ENCODE data around the gene KCTD18. TPM values are rescaled to one million over a fixed set of nuclear protein-coding genes. Genes with fewer than 3 reads are reported as not detected.

The KCTD18 gene
- total and polyA plus RNA-seq, 2 experiments from 2014 or later, result 15.6 to 27.7 TPM

DNA sequence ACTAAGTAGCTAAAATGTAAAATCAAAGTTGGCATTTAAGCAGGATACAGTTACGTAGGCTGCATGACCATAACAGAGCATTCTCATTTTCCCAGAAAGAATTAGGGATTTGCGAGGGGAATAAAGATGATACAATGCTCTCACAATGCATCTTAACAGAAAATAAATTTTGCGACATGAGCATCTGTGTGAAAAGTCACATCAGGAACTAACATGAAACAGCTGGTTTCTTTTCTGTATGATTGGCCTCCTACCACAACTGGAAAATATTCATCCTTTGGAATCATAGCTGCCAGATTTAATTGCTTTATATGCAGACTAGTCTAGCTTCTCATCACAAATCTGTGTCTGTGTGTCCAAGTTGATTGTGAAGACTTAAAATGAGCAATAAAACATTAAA is 66.0 kb downstream of the KCTD18 start:
- H3K9ac ChIP-seq, result no peak overlapping the region
- H3K27me3 ChIP-seq (replicated peaks; ENCODE audit: insufficient read depth), result no peaks in the 10 kb centered on the region

DNA sequence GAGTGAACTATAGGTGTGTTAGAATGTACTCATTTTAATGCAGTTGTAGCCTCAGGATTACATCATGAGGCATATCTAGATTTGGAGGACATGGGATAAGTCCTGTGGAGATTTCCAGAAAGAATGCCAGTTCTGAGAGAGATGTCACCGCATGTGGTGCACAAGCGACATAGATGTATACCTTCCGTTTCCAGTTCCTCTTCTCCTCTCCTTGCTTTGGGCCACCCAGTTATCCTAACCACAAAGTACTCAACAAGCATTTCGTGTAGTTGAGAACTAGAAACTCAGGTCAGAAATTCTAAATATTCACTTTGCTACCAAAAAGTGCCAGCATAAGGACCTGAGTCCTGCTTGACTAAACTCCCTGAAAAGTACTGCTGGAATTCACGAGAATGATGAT is 66.5 kb downstream of the KCTD18 start:
- H4K20me1 ChIP-seq (ENCODE audit: insufficient read depth), result no peaks in the 10 kb centered on the region
- H2AFZ ChIP-seq, result no peak overlapping the region
- H3F3A ChIP-seq (ENCODE audit: insufficient read depth), result peaks cover 25% of the 10 kb centered on the region
- H3K36me3 ChIP-seq (ENCODE audit: low read depth), result peaks cover 28% of the 10 kb centered on the region
- TF ChIP-seq EZH2phosphoT487 (IDR thresholded peaks at IDR 0.05; ENCODE audit: insufficient read depth, low read depth) (no peak), EZH2 (IDR thresholded peaks at IDR 0.05; ENCODE audit: insufficient read depth, poor library complexity, severe bottlenecking) (no peak)
- no peak overlapping the region for H3K4me3 ChIP-seq
- no peaks in the 10 kb centered on the region for H3K9me2 ChIP-seq (ENCODE audit: insufficient read depth)
- no peak overlapping the region for H3K27ac ChIP-seq
- H3K4me2 ChIP-seq (ENCODE audit: unreplicated experiment), result no peak overlapping the region
- in situ Hi-C loops (cut with MboI), result no loop called here
- 0 out of 2 replicates have a peak, but pooled peaks cover 4% of the 10 kb centered on the region for H3K79me2 ChIP-seq (ENCODE audit: insufficient read depth)
- H3K4me1 ChIP-seq (ENCODE audit: insufficient read depth), result peaks cover 19% of the 10 kb centered on the region
- WGBS, 2 experiments (ENCODE audit: low coverage in 1 of 2, low lambda C conversion rate in 2 of 2, missing lambda C conversion rate in 2 of 2), result 61 to 65% methylated on average over 5 of the region's 5 CpGs
- no peaks in the 10 kb centered on the region for H3K27me3 ChIP-seq (replicated peaks; ENCODE audit: insufficient read depth)
- DNase-seq, result no peak
- H3K9ac ChIP-seq, result no peak overlapping the region
- no peaks in the 10 kb centered on the region for H3K9me3 ChIP-seq (ENCODE audit: low read depth)

More for the DNA sequence above, 66.0 kb downstream of the KCTD18 start:
- DNase-seq, result no peak
- no peak overlapping the region for H2AFZ ChIP-seq
- H3K79me2 ChIP-seq (ENCODE audit: insufficient read depth), result 0 out of 2 replicates have a peak, but pooled peaks cover 4% of the 10 kb centered on the region
- H4K20me1 ChIP-seq (ENCODE audit: insufficient read depth), result no peaks in the 10 kb centered on the region
- H3K4me2 ChIP-seq (ENCODE audit: unreplicated experiment), result no peak overlapping the region
- no peak for TF ChIP-seq EZH2phosphoT487 (IDR thresholded peaks at IDR 0.05; ENCODE audit: insufficient read depth, low read depth)
- TF ChIP-seq EZH2 (IDR thresholded peaks at IDR 0.05; ENCODE audit: insufficient read depth, poor library complexity, severe bottlenecking), result no peak
- WGBS, 2 experiments (ENCODE audit: low coverage in 1 of 2, low lambda C conversion rate in 2 of 2, missing lambda C conversion rate in 2 of 2), result 62 to 78% methylated on average over 3 of the region's 3 CpGs
- H3K4me3 ChIP-seq, result no peak overlapping the region
- H3K9me3 ChIP-seq (ENCODE audit: low read depth), result no peaks in the 10 kb centered on the region
- H3K9me2 ChIP-seq (ENCODE audit: insufficient read depth), result no peaks in the 10 kb centered on the region
- in situ Hi-C loops (cut with MboI), result no loop called here
- H3K4me1 ChIP-seq (ENCODE audit: insufficient read depth), result peaks cover 19% of the 10 kb centered on the region
- no peak overlapping the region for H3K27ac ChIP-seq
- peaks cover 25% of the 10 kb centered on the region for H3F3A ChIP-seq (ENCODE audit: insufficient read depth)
- H3K36me3 ChIP-seq (ENCODE audit: low read depth), result peaks cover 28% of the 10 kb centered on the region

DNA sequence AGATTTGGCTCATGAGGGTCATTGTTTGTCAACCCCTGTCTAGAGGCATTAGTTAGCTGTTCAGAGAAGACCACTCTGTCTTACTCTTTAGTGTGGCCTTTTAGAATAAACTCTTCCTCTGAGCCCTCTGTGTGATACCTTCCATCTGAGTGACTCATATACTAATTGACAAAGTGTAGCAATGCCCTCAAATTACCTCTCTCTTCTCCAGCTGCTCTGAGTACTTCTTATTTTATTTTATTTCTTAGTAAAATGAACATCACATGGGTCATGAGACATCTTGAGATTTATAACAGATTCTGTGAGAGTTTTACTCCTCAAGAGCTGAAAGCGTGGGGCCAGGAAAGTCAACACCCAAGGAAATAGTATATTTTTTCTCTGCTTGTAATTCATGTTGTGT is 67.4 kb downstream of the KCTD18 start:
- Histone ChIP-seq H3K4me2 (ENCODE audit: unreplicated experiment) (peak overlapping the region; percentile 37), H4K20me1 (ENCODE audit: insufficient read depth) (no peaks in the 10 kb centered on the region), H3K4me3 (no peak overlapping the region), H3F3A (ENCODE audit: insufficient read depth) (peaks cover 25% of the 10 kb centered on the region), H3K4me1 (ENCODE audit: insufficient read depth) (peaks cover 19% of the 10 kb centered on the region), H3K9me2 (ENCODE audit: insufficient read depth) (no peaks in the 10 kb centered on the region), H3K9ac (no peak overlapping the region), H3K79me2 (ENCODE audit: insufficient read depth) (peaks cover 8% of the 10 kb centered on the region; the same call in 1 of the 2 replicates), H3K27ac (peak overlapping the region; percentile 40), H2AFZ (no peak overlapping the region), H3K27me3 (replicated peaks; ENCODE audit: insufficient read depth) (no peaks in the 10 kb centered on the region), H3K9me3 (ENCODE audit: low read depth) (no peaks in the 10 kb centered on the region), H3K36me3 (ENCODE audit: low read depth) (peaks cover 25% of the 10 kb centered on the region)
- peak; percentile 85 for DNase-seq
- 9 to 15% methylated on average over 1 of the region's 1 CpG for WGBS, 2 experiments (ENCODE audit: low coverage in 1 of 2, low lambda C conversion rate in 2 of 2, missing lambda C conversion rate in 2 of 2)
- in situ Hi-C loops (cut with MboI), result no loop called here
- TF ChIP-seq EZH2phosphoT487 (IDR thresholded peaks at IDR 0.05; ENCODE audit: insufficient read depth, low read depth) (no peak), EZH2 (IDR thresholded peaks at IDR 0.05; ENCODE audit: insufficient read depth, poor library complexity, severe bottlenecking) (no peak)

DNA sequence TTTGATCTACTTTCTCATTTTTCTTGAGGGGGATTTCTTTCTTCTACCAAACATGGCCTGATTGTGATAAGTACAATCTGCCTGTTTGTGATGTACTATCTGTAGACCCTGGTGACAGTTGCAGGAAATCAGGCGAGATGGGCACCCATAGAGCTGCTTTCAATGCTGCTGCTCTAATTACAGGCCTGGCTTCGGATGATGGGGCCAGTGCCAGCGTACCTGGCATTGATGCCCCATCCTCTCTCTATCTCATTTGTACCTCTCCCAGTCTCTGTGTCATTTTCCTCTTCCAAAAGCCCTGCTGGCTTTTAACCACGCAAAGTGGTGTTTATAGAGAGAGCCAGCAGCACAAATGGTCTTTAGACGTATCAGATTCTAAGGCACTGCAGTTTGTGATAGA is 69.9 kb downstream of the KCTD18 start:
- WGBS, 2 experiments (ENCODE audit: low coverage in 1 of 2, low lambda C conversion rate in 2 of 2, missing lambda C conversion rate in 2 of 2), result 97 to 99% methylated on average over 5 of the region's 5 CpGs
- no peaks in the 10 kb centered on the region for H4K20me1 ChIP-seq (ENCODE audit: insufficient read depth)
- DNase-seq, result no peak
- no peak overlapping the region for H3K27ac ChIP-seq
- peaks cover 10% of the 10 kb centered on the region; the same call in 1 of the 2 replicates for H3K79me2 ChIP-seq (ENCODE audit: insufficient read depth)
- H3K36me3 ChIP-seq (ENCODE audit: low read depth), result peaks cover 25% of the 10 kb centered on the region
- no peak overlapping the region for H3K4me2 ChIP-seq (ENCODE audit: unreplicated experiment)
- no peak overlapping the region for H3K9ac ChIP-seq
- H3K4me3 ChIP-seq, result no peak overlapping the region
- no peaks in the 10 kb centered on the region for H3K27me3 ChIP-seq (replicated peaks; ENCODE audit: insufficient read depth)
- TF ChIP-seq EZH2 (IDR thresholded peaks at IDR 0.05; ENCODE audit: insufficient read depth, poor library complexity, severe bottlenecking) (no peak), EZH2phosphoT487 (IDR thresholded peaks at IDR 0.05; ENCODE audit: insufficient read depth, low read depth) (no peak)
- H2AFZ ChIP-seq, result no peak overlapping the region
- H3F3A ChIP-seq (ENCODE audit: insufficient read depth), result peaks cover 29% of the 10 kb centered on the region
- in situ Hi-C loops (cut with MboI), result no loop called here
- H3K9me3 ChIP-seq (ENCODE audit: low read depth), result no peaks in the 10 kb centered on the region
- no peaks in the 10 kb centered on the region for H3K9me2 ChIP-seq (ENCODE audit: insufficient read depth)
- H3K4me1 ChIP-seq (ENCODE audit: insufficient read depth), result peaks cover 33% of the 10 kb centered on the region

Other genes starting within 250 kb of the KCTD18 start
- 103 and 128 TPM in 2 replicates for gene SPATS2L, start 203.4 kb downstream of the KCTD18 start, total RNA-seq (2014; rRNA removed; shearing (Covaris generic))
- gene SPATS2L, start 203.4 kb downstream of the KCTD18 start, polyA plus RNA-seq (2016; fragmentation: Nextera tagmentation; extraction: Ambion mirVana), result 78.3 and 116 TPM in 2 replicates
- 6.2 and 6.3 TPM in 2 replicates for gene SGO2, start 16.1 kb upstream of the KCTD18 start, total RNA-seq (2014; rRNA removed; shearing (Covaris generic))
- 11.7 and 14.5 TPM in 2 replicates for gene SGO2, start 16.1 kb upstream of the KCTD18 start, polyA plus RNA-seq (2016; fragmentation: Nextera tagmentation; extraction: Ambion mirVana)
- gene AOX1, start 75.9 kb upstream of the KCTD18 start, total RNA-seq (2014; rRNA removed; shearing (Covaris generic)), result 46.0 and 47.9 TPM in 2 replicates
- gene AOX1, start 75.9 kb upstream of the KCTD18 start, polyA plus RNA-seq (2016; fragmentation: Nextera tagmentation; extraction: Ambion mirVana), result 18.9 and 20.5 TPM in 2 replicates